ENCODE results near the gene SAMD4A. TPM values are rescaled to one million over a fixed set of nuclear protein-coding genes. Genes with fewer than 3 reads are reported as not detected.

SAMD4A gene
- total RNA-seq, 3 donors from 2014 or later = 28.5 to 44.6 (median 36.2) TPM

DNA sequence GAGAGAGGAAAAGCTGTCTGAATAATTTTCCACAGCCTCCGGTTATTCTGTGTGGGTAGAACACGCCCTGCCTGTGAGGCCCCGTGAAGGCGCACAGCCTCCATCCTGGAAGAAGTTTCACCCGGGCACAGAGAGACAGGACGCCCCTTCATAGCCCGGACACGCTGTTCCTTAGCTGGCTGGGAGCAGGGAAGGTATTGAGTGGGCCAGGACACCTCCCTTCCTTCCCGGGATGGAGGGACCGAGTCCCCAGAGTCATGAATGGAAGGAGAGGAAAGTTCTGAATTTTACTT is 200.2 kb downstream of the SAMD4A start:
- DNase-seq (ENCODE audit: low spot score in 2 of 2) = no peak
- Histone ChIP-seq H3K27me3 (no peaks in the 10 kb centered on the region), H3K27ac (peak overlapping the region in 1 of 2 donors; percentile 33), H3K36me3 (no peaks in the 10 kb centered on the region), H3K9me3 (no peaks in the 10 kb centered on the region), H3K4me3 (no peak overlapping the region), H3K4me1 (no peaks in the 10 kb centered on the region)
- no peak for TF ChIP-seq POLR2A (IDR thresholded peaks at IDR 0.05)
- TF ChIP-seq CTCF (IDR thresholded peaks at IDR 0.05) = no peak
- TF ChIP-seq POLR2AphosphoS5 (IDR thresholded peaks at IDR 0.05) = no peak
- intact Hi-C loops (cut with DNase I; ENCODE audit: low total_unique reads) = no loop called here

DNA sequence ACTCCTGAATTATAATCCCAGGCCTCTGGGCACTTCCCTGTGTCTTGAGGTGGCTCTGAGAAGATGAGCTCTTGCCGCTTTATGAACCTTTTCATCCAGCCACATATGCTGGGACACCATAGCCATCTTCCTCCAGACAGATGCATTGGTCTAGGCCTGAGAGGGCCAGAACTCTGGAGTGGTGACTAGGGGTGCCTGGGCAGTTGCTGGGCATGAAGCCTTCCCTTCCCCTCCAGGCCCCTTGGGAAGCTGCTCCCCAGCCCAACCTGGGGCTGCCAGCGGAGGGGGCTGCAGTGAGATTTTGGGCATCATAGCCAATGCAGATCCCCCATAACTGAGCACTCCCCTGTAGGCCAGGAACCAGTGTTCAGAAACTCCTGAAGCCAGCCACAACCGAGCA is 200.5 kb downstream of the SAMD4A start:
- TF ChIP-seq POLR2AphosphoS5 (IDR thresholded peaks at IDR 0.05) (no peak), CTCF (IDR thresholded peaks at IDR 0.05) (no peak), POLR2A (IDR thresholded peaks at IDR 0.05) (no peak)
- no peaks in the 10 kb centered on the region for H3K9me3 ChIP-seq
- H3K27me3 ChIP-seq = no peaks in the 10 kb centered on the region
- H3K4me3 ChIP-seq = no peak overlapping the region
- DNase-seq (ENCODE audit: low spot score in 2 of 2) = no peak
- intact Hi-C loops (cut with DNase I; ENCODE audit: low total_unique reads) = no loop called here
- peak overlapping the region in 1 of 2 donors; percentile 33 for H3K27ac ChIP-seq
- H3K36me3 ChIP-seq = no peaks in the 10 kb centered on the region
- no peaks in the 10 kb centered on the region for H3K4me1 ChIP-seq

DNA sequence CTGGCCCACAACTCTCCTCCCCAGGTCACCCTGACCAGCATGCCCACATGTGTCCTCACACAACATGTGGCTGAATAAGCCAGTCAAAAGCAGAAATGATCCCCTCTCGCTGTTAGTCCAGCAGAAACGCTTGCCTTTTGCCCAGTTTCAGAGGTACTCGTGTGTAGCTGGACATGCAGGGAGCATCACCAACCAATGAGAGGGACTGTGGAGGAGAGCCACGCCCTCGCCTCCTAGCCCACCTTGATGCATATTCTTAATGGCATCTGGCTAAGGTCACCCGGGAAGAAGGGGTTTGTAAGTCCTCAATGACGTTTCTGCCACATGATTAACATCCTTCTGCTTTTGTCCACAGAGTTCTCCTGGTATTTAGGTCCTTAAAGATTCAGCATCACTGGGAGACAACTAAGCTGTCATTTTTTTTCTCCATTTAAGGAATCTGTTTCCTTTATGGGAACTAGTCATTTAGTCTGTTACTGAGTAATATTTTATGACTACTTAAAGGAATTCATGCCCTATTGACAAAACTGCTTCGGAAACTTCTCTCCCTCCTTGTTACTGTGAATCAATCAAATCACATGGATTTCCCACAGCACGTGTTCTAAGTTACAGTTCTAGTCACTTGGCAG is 201.7 kb downstream of the SAMD4A start:
- H3K4me1 ChIP-seq = peaks cover 0 to 4% of the 10 kb centered on the region in 2 donors
- no peak for TF ChIP-seq POLR2A (IDR thresholded peaks at IDR 0.05)
- TF ChIP-seq CTCF (IDR thresholded peaks at IDR 0.05) = no peak
- no peak for TF ChIP-seq POLR2AphosphoS5 (IDR thresholded peaks at IDR 0.05)

DNA sequence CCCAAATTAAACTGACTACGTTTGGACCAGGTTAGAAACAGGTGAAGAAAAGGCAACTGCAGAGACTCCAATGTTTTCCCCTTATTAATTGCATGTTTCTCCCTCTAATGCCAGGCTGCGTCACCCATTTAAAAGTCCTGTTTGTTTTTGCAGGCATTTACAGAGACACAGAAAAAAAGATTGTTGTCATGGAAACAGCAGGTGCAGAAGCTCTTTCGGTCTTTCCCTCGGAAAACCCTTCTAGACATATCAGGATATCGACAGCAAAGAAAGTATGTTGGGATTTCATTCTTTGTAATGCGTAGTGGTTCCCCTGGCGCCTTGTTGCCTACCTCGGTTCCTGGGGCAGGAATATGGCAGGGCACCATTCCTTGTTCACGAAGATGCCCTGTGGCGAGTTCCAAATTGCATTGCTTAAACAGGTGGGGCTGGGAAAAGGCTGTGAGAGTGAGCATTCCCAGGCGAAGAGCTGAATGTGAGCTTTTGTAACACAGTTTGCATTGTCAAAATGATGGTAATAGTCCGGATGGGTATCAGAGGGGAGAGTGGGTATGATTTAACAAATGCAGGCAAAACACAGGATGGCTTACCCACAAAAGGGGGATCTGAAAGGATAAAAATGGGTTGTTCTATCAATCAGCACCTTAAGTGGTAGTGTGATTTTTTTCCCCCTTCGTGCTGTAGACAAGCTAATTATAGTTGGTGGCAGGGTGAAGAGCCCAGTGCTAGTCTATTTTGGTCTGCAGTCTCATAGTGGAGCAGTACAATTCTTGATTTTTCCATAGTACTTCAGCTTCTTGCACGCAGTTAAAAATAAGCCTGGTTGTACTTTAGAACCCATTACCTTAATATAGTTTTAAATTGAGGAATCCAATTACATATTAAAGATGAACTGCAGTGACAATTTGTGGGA is 203.3 kb downstream of the SAMD4A start:
- Histone ChIP-seq H3K4me1 (peaks cover 0 to 4% of the 10 kb centered on the region in 2 donors), H3K4me3 (no peak overlapping the region), H3K36me3 (no peaks in the 10 kb centered on the region), H3K9me3 (no peaks in the 10 kb centered on the region), H3K27me3 (no peaks in the 10 kb centered on the region), H3K27ac (no peak overlapping the region)
- TF ChIP-seq POLR2A (IDR thresholded peaks at IDR 0.05) = no peak
- TF ChIP-seq CTCF (IDR thresholded peaks at IDR 0.05) = no peak
- TF ChIP-seq POLR2AphosphoS5 (IDR thresholded peaks at IDR 0.05) = no peak
- intact Hi-C loops (cut with DNase I; ENCODE audit: low total_unique reads) = loop anchor here (5.0 kb wide), 1 partner anchor 203 kb away; the partner anchor contains the start of gene SAMD4A
- no peak for DNase-seq (ENCODE audit: low spot score in 2 of 2)

More for the DNA sequence above, 201.7 kb downstream of the SAMD4A start:
- Histone ChIP-seq H3K36me3 (no peaks in the 10 kb centered on the region), H3K9me3 (no peaks in the 10 kb centered on the region), H3K27ac (no peak overlapping the region), H3K27me3 (no peaks in the 10 kb centered on the region), H3K4me3 (no peak overlapping the region)
- no peak for DNase-seq (ENCODE audit: low spot score in 2 of 2)
- intact Hi-C loops (cut with DNase I; ENCODE audit: low total_unique reads) = no loop called here
